Activated T-helper 1 cell treated with anti-CD3 and anti-CD28 coated beads, Interleukin-2, amount 50 U/mL, for 16 hours (primary cell): Measurements from ENCODE around the gene DENND6A.
"Not testable (repeated sequence)": the region's sequence is repeated elsewhere in the genome, so short reads cannot be mapped to it uniquely, and the experiment has no call there.

Experiments
- DNase-seq, 2 donors: peaks; one replicate each; pipeline ENCODE4 v3.0.0-alpha.2; 2020; ENCODE audit warnings: low read depth in 1 of 2, low spot score in 1 of 2

DENND6A gene

GRCh38 chr3:57692396-57693147 is at the start of gene DENND6A:
Gene DENND6A, minus strand, starts transcription at chr3:57693077. Its CDS starts 59 bp downstream, at chr3:57693018.
- peak; percentile 90 to 92 for DNase-seq

- DNase-seq, result no peak
Measured at GRCh38 chr3:57740027-57740426, 47.1 kb upstream of the DENND6A start.

GRCh38 chr3:57738391-57738790 is 45.5 kb upstream of the DENND6A start:
- DNase-seq, result no peak

GRCh38 chr3:57737840-57738239 is 45.0 kb upstream of the DENND6A start:
- no peak for DNase-seq

GRCh38 chr3:57735405-57735804 is 42.5 kb upstream of the DENND6A start:
- no peak for DNase-seq

GRCh38 chr3:57733790-57734189 is 40.9 kb upstream of the DENND6A start:
- no peak for DNase-seq

GRCh38 chr3:57731311-57731710 is 38.4 kb upstream of the DENND6A start:
- no peak for DNase-seq

GRCh38 chr3:57730682-57731081 is 37.8 kb upstream of the DENND6A start:
- DNase-seq, result no peak

- DNase-seq, result no peak
Measured at GRCh38 chr3:57729334-57730045, 36.6 kb upstream of the DENND6A start.

- no peak for DNase-seq
Measured at GRCh38 chr3:57727106-57727505, 34.2 kb upstream of the DENND6A start.

- DNase-seq, result no peak
Measured at GRCh38 chr3:57726397-57726796, 33.5 kb upstream of the DENND6A start.

GRCh38 chr3:57718118-57718517 is 25.2 kb upstream of the DENND6A start:
- no peak for DNase-seq

- DNase-seq, result no peak
Measured at GRCh38 chr3:57717205-57717868, 24.5 kb upstream of the DENND6A start.

GRCh38 chr3:57715686-57716085 is 22.8 kb upstream of the DENND6A start:
- DNase-seq, result no peak

GRCh38 chr3:57709559-57709958 is 16.7 kb upstream of the DENND6A start:
- DNase-seq, result no peak

GRCh38 chr3:57709031-57709430 is 16.2 kb upstream of the DENND6A start:
- DNase-seq, result no peak

GRCh38 chr3:57706462-57706861 is 13.6 kb upstream of the DENND6A start:
- no peak for DNase-seq

- DNase-seq, result not testable (repeated sequence)
Measured at GRCh38 chr3:57705351-57705750, 12.5 kb upstream of the DENND6A start.

GRCh38 chr3:57701781-57702180 is 8.9 kb upstream of the DENND6A start:
- DNase-seq, result no peak

- no peak for DNase-seq
Measured at GRCh38 chr3:57700737-57701136, 7.9 kb upstream of the DENND6A start.

GRCh38 chr3:57699591-57699990 is 6.7 kb upstream of the DENND6A start:
- DNase-seq, result no peak

GRCh38 chr3:57696801-57697321 is 4.0 kb upstream of the DENND6A start:
- DNase-seq, result no peak
